Stimulated activated CD8-positive, alpha-beta memory T cell treated with anti-CD3 and anti-CD28 coated beads, Interleukin-15, amount 100 ng/mL, for 24 hours (primary cell): ENCODE data around the gene ZNF497.
"Not testable (repeated sequence)": the region's sequence is repeated elsewhere in the genome, so short reads cannot be mapped to it uniquely, and the experiment has no call there.

Experiments used
- DNase-seq: peaks from one replicate; pipeline ENCODE4 v3.0.0-alpha.2; 2020; ENCODE audit warnings: low read depth

The ZNF497 gene

DNA sequence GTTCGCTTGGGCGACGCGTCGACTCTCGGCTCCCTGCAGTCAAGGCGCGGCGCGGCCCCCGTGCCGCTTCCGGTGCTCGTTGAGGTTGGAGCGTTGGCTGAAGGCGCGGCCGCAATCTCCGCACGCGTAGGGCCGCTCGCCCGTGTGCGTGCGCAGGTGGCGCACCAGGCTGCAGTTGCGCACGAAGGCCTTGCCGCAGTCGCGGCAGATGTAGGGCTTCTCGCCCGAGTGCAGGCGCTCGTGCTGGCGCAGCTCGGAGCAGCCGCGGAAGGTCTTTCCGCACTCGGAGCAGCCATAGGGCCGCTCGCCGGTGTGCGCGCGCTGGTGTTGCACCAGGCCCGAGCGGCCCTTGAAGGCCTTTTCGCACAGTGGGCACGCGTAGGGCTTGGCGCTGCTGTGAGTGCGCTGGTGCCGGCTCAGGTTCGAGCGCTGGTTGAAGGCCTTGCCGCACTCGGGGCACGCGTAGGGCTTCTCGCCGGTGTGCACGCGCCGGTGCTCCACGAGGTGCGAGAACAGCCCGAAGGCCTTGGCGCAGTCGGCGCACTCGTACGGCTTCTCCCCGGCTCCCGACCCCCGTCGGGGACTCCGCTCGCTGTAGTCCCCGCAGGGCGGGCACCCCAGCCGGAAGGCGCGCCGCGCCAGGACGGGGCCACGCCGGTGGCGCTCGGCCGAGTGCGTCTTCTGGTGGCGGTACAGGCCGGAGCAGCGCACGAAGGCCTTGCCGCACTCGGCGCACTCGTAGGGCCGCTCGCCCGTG is 5.3 kb upstream of the ZNF497 start:
- no peak for DNase-seq

DNA sequence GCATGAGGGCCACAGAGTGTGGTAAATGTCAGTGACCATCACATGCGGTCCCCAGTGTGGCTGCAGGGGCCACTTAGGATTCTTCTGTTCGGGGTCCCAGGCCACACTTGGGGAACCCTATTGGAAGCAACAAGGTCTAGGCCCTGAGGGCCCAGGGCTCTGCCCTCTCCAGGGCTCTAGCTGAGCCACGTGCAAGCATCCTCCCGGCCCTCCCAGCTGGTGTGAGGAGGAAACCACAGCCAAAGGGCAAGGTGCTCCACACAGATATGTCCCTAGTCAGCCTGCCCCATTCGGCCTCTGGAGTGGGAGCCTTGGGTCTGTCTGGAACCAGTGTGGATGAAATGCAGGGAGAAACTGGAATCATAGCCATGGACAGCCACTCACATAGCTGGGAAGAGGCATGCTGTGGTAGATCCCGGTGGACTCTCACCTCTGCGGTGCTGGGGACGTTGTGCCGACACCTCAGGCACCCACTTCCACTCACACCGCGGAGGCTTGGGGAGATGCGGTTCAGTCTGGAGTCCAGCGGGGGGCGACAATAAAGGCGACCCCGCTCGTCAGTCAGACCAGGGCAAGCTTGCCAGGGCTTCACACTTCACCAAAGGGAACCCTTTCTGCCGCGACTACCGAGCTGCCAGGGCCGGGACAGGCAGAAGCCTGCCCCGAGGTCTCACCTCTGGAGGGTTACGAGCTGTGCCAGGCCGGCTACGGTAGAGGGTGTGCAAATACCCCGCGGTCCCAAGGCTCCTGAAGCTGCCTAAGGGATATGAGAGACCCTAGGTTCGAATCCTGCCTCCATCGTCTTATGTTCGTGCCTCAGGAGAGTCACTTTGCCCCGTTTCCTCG is 4.3 kb upstream of the ZNF497 start:
- DNase-seq = no peak

DNA sequence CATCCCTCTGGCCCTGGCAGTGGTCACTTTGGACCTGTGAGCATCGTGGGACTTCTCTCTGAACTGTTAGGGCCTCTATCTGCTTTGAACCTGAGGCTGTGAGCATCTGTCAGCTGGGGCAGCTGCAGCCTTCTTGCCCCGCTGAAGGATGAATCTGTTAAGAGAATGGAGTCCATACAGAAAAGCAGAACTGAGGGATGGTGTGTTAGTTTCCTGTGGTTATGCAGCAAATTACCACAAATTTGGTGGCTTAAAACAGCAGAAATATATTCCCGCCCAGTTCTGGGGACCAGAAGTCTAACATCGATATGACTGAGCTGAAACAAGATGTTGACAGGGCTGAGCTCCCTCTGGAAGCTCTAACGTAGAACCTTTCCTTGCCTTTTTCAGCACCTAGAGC is 1.6 kb upstream of the ZNF497 start:
- no peak for DNase-seq

DNA sequence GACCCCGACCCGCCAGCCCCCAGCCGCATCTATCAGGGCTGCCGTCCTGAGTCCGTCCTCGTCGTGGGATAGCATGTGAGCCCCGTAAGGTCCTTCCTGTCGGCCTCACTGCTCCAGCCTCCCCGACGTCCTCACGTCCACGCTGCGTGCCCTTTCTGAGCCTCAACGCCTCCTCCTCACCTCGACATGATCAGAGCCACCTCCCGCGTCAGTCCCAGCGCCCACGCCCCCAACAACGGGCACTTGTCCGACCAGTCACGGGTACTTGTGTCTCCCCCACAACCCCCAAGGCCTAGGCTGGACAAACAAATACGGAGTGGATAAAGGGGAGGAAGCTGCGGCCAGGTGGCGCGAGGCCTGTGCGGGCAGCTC is 665 bp downstream of the ZNF497 start:
- DNase-seq = no peak

DNA sequence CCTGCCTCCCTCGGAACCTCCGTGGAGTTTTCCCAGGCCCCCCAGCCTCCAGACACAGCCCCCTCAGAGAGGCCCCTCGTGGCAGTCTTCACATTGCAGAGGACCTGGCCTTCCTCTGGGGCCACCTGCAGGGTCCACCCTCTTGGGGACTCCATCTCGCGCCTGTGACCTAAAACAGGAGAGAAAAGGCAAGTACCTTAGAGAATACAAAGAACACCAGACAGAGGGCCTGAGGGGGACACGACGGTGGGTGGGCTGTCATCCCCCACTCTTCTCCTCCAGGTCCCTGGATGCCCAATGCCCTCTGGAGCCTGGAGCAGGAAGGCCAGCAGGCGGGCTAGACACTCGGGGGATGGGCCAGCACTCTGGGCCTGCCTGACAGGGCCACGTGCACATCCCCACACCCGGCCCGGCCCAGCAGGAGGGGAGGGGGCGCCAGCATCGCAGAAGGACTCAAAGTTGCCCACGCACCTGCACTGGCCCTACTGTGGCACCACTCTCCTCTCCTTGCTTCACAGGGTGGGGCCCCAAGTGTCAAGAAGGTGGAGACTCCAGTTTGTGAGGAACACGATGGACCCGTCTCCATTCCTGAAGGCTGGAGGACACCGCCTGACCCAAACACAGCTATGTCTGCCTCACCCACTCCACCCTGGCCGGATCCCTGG is 4.9 kb downstream of the ZNF497 start:
- DNase-seq = no peak

DNA sequence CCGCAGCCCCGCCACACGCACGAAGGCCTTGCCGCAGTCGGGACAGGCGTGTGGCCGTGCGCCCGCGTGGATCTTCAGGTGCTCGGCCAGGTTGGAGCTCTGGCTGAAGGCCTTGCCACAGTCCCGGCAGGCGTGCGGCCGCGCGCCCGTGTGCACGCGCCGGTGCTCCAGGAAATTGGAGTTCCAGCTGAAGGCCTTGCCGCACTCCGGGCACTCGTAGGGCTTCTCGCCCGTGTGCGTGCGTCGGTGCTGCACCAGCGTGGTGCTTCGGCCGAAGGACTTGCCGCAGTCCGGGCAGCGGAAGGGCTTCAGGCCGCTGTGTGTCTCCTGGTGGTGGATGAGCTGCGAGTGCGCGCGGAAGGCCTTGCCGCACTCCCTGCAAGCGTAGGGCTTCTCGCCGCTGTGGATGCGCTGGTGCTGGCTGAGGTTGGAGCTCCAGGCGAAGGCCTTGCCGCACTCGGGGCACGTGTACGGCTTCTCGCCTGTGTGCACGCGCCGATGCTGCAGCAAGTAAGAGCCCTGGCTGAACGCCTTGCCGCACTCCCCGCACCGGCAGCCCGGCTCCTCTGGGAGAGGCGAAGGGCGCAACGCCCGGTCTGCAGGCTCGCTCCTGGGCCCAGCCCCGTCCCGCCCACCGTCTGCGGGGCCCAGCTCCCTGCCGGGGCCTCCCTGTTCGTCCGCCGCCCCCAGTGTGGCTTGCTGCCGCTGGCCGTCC is 5.6 kb downstream of the ZNF497 start:
- no peak for DNase-seq

DNA sequence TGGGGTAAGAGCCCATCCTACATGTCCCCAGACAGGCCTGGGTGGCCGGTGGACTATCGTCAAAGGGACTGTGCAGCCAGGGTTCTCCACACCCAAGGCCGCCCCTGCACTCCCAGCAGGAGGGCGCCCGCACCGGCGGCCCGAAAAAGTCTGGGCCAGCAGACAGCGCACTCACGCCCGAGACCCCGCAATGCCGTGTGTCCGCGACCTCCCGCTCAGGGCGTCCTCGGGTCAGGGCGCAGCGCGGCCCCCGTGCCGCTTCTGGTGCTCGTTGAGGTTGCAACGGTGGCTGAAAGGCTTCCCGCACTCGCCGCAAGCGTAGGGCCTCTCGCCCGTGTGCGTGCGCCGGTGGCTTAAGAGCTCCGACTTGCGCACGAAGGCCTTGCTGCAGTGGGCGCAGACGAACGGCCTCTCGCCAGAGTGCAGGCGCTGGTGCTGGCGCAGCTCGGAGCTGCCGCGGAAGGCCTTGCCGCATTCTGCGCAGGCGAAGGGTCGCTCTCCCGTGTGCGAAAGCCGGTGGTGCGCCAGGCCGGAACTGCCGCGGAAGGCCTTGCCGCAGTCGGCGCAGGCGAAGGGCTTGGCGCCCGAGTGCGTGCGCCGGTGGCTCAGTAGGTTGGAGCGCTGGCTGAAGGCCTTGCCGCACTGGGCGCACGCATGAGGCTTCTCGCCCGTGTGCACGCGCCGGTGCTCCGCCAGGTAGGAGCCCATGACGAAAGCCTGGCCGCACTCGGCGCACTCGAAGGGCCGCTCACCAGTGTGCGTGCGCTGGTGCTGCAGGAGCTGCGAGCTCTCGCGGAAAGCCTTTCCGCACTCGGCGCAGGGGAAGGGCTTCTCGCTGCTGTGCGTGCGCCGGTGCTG is 6.4 kb downstream of the ZNF497 start:
- no peak for DNase-seq

DNA sequence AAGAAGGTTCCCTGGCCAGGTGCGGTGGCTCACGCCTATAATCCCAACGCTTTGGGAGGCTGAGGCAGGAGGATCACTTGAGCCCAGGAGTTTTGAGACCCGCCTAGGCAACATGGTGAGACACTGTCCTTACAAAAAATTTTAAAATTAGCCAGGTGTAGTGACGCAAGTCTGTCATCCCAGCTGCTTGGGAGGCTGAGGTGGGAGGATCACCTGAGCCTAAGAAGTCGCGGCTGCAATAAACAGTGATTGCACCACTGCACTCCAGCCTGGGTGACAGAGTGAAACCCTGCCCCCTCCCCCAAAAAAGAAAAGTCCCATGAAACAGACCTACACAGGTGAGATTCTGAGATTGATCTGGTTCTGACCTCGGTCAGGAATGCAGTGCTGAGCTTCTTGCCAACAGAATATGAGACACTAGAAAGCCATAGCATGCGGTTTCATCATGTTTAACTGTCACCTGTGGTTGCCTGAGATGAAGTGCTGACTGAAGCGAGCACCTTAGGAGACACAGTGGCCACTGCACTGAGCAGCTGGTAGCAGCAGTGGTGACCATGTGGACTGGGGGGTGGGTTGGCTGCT is 7.2 kb downstream of the ZNF497 start:
- DNase-seq = no peak

DNA sequence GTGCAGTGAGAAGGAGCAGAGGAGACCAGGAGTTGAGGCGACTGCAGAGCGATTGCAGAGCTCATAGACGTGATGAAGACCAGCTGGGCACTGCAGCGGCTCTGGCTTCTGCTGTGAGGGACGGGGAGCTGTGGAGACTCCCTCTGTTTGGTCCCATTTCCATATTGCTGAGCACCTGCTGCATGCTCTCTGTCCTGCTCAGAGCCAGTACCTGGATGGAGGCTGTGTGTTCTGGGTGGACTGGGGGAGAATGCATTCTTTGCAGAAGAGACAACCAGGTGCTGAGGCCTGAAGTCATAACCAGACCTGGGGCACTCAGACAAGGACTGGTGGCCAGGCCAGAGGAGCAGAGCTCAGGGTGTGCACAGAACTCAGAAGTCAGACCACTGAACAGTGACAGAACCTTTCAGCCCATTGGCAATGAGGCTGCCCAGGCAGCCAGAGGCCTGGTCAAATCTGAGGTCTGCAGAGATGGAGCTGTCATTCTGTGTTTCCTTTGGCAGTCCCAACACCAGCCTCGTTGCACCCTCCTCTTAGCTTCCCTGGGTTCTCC is 8.0 kb downstream of the ZNF497 start:
- DNase-seq = no peak

DNA sequence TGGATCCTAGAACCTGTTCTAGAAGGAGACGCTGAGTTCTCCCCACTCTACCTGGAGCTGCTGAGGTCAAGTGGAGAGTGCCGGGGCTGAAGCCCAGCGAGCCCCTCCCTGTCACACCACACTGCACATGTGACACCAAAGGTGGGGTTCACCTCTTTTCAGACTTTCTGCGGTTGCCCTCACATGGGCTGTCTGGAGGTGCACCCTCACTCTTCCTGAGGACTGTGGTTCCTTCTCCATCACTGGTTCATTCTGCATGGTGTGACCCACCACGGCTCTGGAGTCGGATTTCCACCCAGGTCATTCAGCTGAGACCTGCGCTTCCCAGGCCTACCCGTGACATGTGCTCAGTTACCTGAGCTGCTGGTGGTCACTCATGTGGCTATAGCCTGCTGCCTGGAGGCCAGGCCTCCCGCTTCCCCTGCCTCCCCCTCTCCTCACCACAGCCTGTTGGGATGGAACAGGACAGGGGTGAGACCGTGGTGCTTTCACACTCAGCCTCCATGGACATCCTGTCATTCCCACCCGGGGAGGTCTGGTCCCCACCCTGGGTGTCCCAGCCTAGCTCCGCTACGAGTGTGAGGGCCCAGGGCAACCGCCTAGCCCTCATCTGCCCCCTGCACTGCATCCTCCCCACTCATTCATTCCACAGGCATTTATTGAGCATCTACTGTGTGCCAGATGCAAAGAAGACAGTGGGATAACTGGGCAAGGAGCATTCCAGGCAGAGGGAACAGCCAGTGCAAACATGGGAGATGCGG is 8.7 kb downstream of the ZNF497 start:
- no peak for DNase-seq

DNA sequence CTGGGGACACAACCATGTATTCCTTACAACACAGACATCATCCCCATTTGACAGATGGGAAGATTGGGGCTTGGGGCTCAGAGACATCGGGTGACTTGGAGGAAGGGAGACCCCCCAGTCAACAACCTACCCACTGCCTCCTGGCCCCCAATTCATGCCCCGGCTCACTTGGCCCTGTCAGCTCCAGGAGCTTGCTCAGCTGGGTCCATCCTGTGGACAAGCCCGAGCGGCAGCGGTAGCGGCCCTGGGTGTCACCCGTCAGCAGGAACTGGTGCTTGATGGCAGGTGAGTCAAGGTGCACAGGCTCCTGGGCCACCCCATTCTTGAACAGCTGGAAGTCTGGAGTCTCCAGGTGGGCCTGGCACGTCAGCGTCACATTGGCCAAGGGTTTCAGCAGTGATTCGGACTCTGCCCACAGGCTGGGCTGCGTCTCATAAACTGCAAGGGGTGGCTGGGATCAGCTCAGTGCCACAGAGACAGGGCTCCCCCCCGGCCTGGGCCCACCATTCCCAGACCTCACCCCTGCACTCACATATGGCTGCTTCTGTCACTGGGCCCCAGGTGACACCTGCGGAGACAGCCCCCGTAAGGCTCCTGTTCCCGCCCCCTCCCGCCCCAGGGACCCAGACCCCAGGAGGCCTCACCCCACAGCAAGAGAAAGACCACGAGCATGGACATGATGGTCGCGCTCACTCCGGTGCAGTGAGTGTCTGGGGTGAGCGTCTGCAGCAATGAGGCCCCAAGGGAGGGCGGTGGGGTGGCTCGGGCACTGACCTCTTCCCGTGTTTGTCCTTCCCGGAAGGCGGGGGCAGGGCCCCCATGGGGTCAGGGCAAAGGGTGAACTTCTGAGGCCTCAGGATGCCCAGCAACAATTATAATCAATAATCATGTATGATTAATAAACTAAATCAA is 9.5 kb downstream of the ZNF497 start, which contains the start of gene A1BG:
Gene A1BG, minus strand, starts transcription at position 733 of the 912 bp plus-strand sequence. Its CDS starts 55 bp downstream, at position 678.
- no peak for DNase-seq

DNA sequence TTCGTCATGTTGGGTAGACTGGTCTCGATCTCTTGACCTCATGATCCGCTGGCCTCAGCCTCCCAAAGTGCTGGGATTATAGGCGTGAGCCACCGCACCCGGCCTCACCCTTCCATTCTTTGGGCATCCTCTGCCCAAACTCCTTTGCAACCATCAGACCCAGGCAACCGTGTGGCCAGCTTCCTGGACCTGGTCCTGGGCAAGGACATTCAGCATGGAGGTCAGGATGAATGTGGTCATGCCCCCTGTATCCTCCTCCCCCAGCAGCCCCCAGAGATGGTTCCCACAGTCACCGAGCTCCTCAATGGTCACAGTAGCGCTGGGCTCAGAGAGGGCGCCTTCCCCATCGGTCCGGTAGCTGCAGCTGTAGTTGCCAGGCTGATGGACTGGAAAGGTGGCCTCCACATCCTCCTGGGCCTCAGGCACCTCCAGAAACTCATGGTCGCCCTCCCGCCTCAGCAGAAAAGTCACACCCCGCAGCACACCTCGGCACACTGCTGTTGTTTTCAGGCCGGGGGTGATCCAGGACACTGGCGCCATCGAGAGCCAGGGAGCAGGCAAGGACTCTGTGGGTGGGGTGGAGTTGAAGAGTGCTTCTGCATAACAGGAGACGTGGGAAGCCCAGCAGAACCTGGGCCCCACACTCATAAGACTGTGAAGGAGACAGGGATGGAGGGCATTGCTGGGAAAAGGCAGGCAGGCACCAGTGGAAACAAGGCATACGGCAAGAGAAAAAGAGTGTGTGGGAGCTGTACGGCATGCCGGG is 10.4 kb downstream of the ZNF497 start:
- DNase-seq = no peak

DNA sequence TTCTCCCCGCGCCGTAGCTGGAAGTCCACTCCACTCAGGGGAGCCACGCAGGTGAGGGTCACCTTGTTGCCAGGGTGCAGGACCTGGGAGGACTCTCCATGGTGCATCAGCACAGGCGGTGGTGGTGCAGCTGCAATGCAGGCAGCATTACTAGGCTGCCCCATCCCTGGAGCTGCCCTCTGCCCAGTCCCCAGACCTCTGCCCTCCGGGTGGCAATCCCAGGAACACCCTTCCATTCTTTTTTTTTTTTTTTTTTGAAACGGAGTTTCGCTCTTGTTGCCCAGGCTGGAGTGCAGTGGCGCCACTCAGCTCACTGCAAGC is 11.0 kb downstream of the ZNF497 start:
- DNase-seq = no peak

DNA sequence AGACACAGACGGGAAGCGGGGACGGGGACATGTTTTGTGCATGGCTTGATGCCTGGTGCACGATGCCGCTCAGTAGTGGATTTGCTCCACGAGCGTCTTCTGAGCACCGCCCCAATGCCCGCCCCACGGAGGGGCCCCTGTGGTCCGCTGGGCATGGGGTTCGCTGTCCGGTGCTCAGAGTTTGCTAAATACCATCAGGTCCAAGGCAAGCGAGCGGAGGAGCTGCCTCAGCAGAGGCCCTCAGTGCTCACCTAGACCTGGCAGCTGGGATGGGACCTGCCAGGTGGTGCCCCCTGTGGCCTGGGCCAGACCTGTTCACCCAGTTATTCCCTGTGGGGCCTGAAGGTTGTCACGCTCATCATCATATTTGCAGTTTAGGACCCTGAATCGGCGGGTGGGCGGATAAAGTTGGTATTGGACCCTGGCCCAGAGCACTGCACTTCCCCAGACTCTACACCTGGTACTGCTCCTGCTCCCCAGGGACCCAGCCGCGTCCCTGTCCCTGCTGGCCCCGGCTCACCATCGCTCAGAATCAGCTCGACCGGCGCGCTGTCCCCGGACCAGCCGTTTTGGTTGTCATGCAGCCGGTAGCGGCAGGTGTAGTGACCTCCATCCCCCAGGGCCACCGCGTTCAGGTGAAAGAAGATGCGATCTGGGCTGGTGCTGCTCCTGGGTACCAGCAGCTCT is 11.5 kb downstream of the ZNF497 start:
- DNase-seq = no peak

DNA sequence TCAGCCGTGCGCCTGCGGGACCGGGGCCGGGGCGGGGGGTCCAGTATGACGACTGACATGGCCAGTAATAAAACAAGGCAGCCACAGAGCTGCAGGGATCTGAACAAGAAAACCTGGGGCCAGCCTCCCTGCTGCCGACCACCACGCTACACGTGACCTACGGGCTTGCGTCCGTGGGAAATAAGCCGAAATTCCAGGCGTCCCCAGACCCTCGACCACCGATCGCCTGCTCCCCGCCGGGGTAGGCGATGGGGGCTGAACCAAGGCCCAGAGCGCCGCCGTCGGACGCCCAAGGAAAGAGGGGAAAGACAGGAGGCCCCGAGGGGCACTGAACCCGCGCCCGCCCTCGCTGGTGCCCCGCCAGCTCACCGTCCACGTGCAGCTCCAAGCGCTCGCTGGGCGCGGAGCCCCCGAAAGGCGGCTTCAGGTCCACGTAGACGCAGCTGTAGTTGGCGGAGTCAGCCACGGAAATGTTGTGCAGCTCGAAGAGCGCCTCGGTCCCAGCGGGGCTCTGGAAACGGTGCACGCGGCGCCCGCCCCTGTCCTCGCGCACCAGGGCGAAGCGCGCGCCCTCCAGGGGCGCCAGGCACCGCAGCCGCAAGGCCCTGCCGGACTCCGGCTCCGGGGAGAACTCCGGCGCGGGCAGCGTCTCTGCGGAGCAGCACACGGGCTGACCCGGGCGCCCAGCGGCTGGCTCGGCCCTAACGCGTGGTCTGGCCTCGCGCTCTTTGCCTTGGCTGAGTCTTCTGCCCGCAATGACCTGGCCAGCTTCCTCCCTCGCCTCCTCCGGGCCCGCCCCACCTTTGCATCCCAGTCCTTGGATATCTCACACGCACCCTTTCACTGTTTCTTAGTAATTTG is 12.3 kb downstream of the ZNF497 start:
- DNase-seq = no peak

DNA sequence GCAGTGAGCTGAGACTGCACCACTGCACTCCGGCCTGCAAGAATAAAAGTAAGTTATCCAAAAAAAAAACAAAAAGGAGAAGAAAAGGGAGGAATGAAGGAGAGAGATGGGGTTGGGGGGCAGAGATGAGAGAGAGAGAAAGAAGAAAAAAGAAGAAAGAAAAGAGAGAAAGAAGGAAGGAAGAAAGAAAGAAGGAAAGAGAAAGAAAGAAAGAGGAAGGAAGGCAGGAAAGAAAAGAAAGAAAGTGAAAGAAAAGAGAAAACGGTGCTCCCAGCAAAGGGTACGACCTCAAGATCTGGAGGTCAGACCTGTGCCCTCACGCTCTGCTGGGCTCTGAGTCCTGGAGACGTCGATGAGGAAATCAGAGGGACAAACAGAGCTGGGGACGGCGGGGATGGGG is 13.0 kb downstream of the ZNF497 start:
- DNase-seq = no peak

DNA sequence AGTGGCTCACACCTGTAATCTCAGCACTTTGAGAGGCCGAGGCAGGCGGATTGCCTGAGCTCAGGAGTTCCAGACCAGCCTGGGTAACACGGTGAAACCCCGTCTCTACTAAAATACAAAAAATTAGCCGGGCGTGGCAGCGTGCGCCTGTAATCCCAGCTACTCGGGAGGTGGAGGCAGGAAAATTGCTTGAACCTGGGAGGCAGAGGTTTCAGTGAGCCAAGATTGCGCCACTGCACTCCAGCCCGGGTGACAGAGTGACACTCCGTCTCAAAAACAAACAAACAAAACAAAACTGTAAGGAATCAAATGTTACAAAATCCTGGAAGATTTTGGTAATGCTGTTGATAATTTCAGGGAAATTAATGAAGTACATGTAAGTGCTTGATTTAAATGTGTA is 14.5 kb downstream of the ZNF497 start:
- not testable (repeated sequence) for DNase-seq
